Liver (tissue), 9 donors: ENCODE data around the gene ERCC6L. TPM values are rescaled to one million over a fixed set of nuclear protein-coding genes. Genes with fewer than 3 reads are reported as not detected.
A peak's percentile ranks its signal among the peaks of the same experiment; 100 is the strongest.

Experiments
- DNase-seq: peaks from one replicate; pipeline ENCODE4 v3.0.0-alpha.2; 2017; ENCODE audit warnings: low spot score
- H3K27ac ChIP-seq, 2 donors: one replicate each; pipeline ENCODE4 v1.7.0; 2013; ENCODE audit warnings: inconsistent platforms in 2 of 2, low read length in 2 of 2, control low read depth in 1 of 2, low read depth in 1 of 2, mild to moderate bottlenecking in 1 of 2
- H3K27me3 ChIP-seq, 4 donors: one replicate each; pipeline versions ENCODE4 v1.6.1 to v1.7.0; 2013; ENCODE audit warnings: low read length in 3 of 4, inconsistent platforms in 1 of 4, mild to moderate bottlenecking in 1 of 4, moderate library complexity in 1 of 4; ENCODE audit not compliant: control insufficient read depth in 4 of 4, insufficient read depth in 4 of 4
- H3K36me3 ChIP-seq, 4 donors: one replicate each; pipeline versions ENCODE4 v1.6.1 to v1.7.0; 2013; ENCODE audit warnings: low read length in 3 of 4, mild to moderate bottlenecking in 3 of 4, low read depth in 1 of 4, moderate library complexity in 1 of 4; ENCODE audit not compliant: control insufficient read depth in 4 of 4, insufficient read depth in 3 of 4
- H3K4me1 ChIP-seq, 4 donors: one replicate each; pipeline versions ENCODE4 v1.6.1 to v1.7.0; 2013; ENCODE audit warnings: low read length in 3 of 4, mild to moderate bottlenecking in 3 of 4, moderate library complexity in 1 of 4; ENCODE audit not compliant: control insufficient read depth in 4 of 4, insufficient read depth in 4 of 4
- H3K4me3 ChIP-seq, 3 donors: one replicate each; pipeline versions ENCODE4 v1.6.1 to v1.7.0; 2013; ENCODE audit warnings: low read length in 3 of 3, control low read depth in 1 of 3, low read depth in 1 of 3, mild to moderate bottlenecking in 1 of 3
- H3K9ac ChIP-seq, 2 donors: one replicate each; pipeline ENCODE4 v1.7.0; 2013; ENCODE audit warnings: low read length in 2 of 2, mild to moderate bottlenecking in 2 of 2, moderate library complexity in 2 of 2, control low read depth in 1 of 2, low read depth in 1 of 2
- H3K9me3 ChIP-seq, 4 donors: one replicate each; pipeline versions ENCODE4 v1.6.1 to v1.7.0; 2013; ENCODE audit warnings: low read length in 3 of 4; ENCODE audit not compliant: control insufficient read depth in 4 of 4
- CTCF ChIP-seq: fragments of 150-350 bp; IDR thresholded peaks from 2 replicates; pipeline ENCODE4 v1.5.1; 2017; ENCODE audit warnings: improper control_type of control experiment, low read depth, low read length; ENCODE audit not compliant: missing input control
- EGR1 ChIP-seq, 2 donors: IDR thresholded peaks; 2 replicates each; pipeline ENCODE4 v1.6.1; 2016 to 2018; ENCODE audit warnings: antibody characterized with exemption in 2 of 2, low read depth in 2 of 2
- FOXA1 ChIP-seq: IDR thresholded peaks from 2 replicates; pipeline ENCODE4 v1.6.1; 2016; ENCODE audit warnings: antibody characterized with exemption
- FOXA2 ChIP-seq: IDR thresholded peaks from 2 replicates; pipeline ENCODE4 v1.6.1; 2016; ENCODE audit warnings: antibody characterized with exemption
- GABPA ChIP-seq, 2 donors: IDR thresholded peaks in 1 of 2; conservative IDR thresholded peaks in 1 of 2; 2 replicates each; pipeline ENCODE4 v1.6.1; 2016; ENCODE audit warnings: antibody characterized with exemption in 2 of 2, mild to moderate bottlenecking in 1 of 2, moderate library complexity in 1 of 2
- HNF4A ChIP-seq, 2 donors: conservative IDR thresholded peaks; 2 replicates each; pipeline ENCODE4 v1.6.1; 2016; ENCODE audit warnings: antibody characterized with exemption in 2 of 2, mild to moderate bottlenecking in 2 of 2
- HNF4G ChIP-seq: IDR thresholded peaks from 2 replicates; pipeline ENCODE4 v1.6.1; 2016; ENCODE audit warnings: antibody characterized with exemption
- JUND ChIP-seq, 2 donors: IDR thresholded peaks; 2 replicates each; pipeline ENCODE4 v1.6.1; 2016; ENCODE audit warnings: antibody characterized with exemption in 2 of 2
- NR2F2 ChIP-seq: IDR thresholded peaks from 2 replicates; pipeline ENCODE4 v1.6.1; 2016; ENCODE audit warnings: antibody characterized with exemption
- RAD21 ChIP-seq, 2 donors: IDR thresholded peaks; 2 replicates each; pipeline ENCODE4 v1.6.1; 2016; ENCODE audit warnings: antibody characterized with exemption in 2 of 2, mild to moderate bottlenecking in 2 of 2
- RXRA ChIP-seq, 2 donors: IDR thresholded peaks; 2 replicates each; pipeline ENCODE4 v1.6.1; 2017 to 2018; ENCODE audit warnings: antibody characterized with exemption in 2 of 2, mild to moderate bottlenecking in 1 of 2
- SP1 ChIP-seq: IDR thresholded peaks from 2 replicates; pipeline ENCODE4 v1.6.1; 2018; ENCODE audit warnings: antibody characterized with exemption, mild to moderate bottlenecking
- TAF1 ChIP-seq: conservative IDR thresholded peaks from 2 replicates; pipeline ENCODE4 v1.6.1; 2016; ENCODE audit warnings: antibody characterized with exemption, mild to moderate bottlenecking
- YY1 ChIP-seq: IDR thresholded peaks from 2 replicates; pipeline ENCODE4 v1.6.1; 2016; ENCODE audit warnings: antibody characterized with exemption, mild to moderate bottlenecking
- ZBTB33 ChIP-seq: IDR thresholded peaks from 2 replicates; pipeline ENCODE4 v1.6.1; 2016; ENCODE audit warnings: antibody characterized with exemption
- WGBS: extraction: QIAGEN DNeasy Blood & Tissue Kit; methylation state at CpG from one replicate; pipeline ENCODE4 v1.1.7; 2013; 5-methylcytosine and 5-hydroxymethylcytosine counted together
- polyA plus RNA-seq, 2 donors: library from polyadenylated mRNA; stranded (reverse) in 1 of 2; unstranded in 1 of 2; fragments of 200-250 nt in 1 of 2; fragments of >200 nt in 1 of 2; fragmentation: Nextera tagmentation in 1 of 2; extraction: Ambion mirVana in 1 of 2; gene quantifications; one replicate each; pipeline versions ENCODE4 v1.2.1 to v1.2.3, GENCODE V29; 2013 to 2015
- total RNA-seq, 2 donors: library from RNA; depleted of rRNA; stranded (reverse); fragments of >200 nt; gene quantifications; one replicate each; pipeline ENCODE4 v1.2.3, GENCODE V29; 2014
- TF ChIP-seq, protein P1 (sequence below): IDR thresholded peaks from 2 replicates; pipeline ENCODE4 v1.6.1; 2016; ENCODE audit warnings: antibody characterized with exemption, mild to moderate bottlenecking
- TF ChIP-seq, protein P2 (sequence below): IDR thresholded peaks from 2 replicates; pipeline ENCODE4 v1.6.1; 2016; ENCODE audit warnings: antibody characterized with exemption
- TF ChIP-seq, protein P3 (sequence below): IDR thresholded peaks from 2 replicates; pipeline ENCODE4 v1.6.1; 2016; ENCODE audit warnings: antibody characterized with exemption
- donor health status: healthy.
- donor health status: healthy.
- donor health status: healthy.
- donor health status: healthy.
- donor health status: healthy.

ERCC6L gene
- total and polyA plus RNA-seq, 4 donors: 0.17 to 4.7 (median 0.29) TPM; not detected in 1

DNA sequence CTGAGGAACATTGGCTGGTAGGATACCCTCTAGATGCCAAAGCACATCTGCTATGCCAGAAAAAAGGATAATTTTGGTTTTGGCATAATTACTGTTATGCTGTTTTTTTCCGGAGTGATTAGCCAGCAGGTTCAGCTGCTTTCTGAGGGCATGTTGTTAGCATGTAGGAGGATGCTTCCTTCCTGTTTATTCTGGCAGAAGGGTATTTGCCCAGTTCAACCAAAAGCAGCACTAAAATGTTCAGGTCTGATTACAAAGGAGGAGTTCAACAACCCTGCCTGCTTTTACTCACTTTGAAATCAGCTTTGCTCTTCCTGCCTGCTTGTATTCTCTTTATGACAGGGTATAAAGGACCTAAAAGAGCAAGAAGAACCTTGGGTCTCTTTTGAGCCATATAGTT is 21.9 kb downstream of the ERCC6L start:
- TF ChIP-seq HNF4A (conservative IDR thresholded peaks at IDR 0.05): peak in 1 of 2 donors; percentile 5
- no peak for TF ChIP-seq EGR1 (IDR thresholded peaks at IDR 0.05; ENCODE audit: low read depth in 2 of 2)
- peak in 1 of 2 donors; percentile 46 for TF ChIP-seq RXRA (IDR thresholded peaks at IDR 0.05)

DNA sequence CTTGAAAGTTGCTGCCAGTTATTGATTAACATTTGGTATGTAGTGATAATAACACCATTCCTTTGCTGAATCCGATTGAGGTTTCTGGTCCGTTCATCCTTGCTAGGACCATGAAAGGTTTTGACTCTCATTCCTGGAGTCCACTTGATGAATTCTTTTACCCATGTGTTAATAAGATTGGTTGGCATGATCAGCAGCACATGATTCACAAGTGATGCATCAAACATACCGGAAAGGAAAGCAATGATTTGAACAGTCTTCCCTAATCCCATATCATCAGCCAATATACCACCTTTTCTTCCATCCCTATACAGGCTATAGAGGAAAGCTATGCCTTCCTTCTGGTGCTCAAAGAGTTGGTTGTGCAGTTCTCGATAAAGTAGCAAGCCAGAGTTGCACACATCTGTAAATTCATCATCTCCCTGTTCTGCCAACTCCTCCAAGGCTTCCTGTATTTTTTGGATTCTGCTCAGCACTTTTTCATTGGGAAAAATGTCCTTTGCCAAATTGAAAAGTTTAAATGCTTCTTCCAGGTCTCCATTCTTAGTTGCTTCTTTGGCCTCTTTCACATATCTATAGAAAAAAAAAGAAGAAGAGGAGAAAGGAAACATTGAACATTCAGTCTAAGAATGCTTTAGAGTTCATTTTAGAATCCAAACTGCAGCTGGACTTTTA is 30.6 kb downstream of the ERCC6L start:
- TF ChIP-seq HNF4A (conservative IDR thresholded peaks at IDR 0.05) (no peak), SP1 (no peak)
- H3K36me3 ChIP-seq: peaks cover 0 to 2% (median under 1%) of the 10 kb centered on the region in 4 donors
- H3K9ac ChIP-seq: no peak overlapping the region
- no peak for DNase-seq
- H3K4me3 ChIP-seq: no peak overlapping the region
- H3K9me3 ChIP-seq: no peaks in the 10 kb centered on the region
- no peaks in the 10 kb centered on the region for H3K27me3 ChIP-seq
- 90% methylated on average over 4 of the region's 4 CpGs for WGBS
- no peaks in the 10 kb centered on the region for H3K4me1 ChIP-seq
- H3K27ac ChIP-seq: no peak overlapping the region

More for the DNA sequence above, 21.9 kb downstream of the ERCC6L start:
- Histone ChIP-seq H3K27ac (no peak overlapping the region), H3K27me3 (no peaks in the 10 kb centered on the region), H3K4me1 (peaks cover 0 to 4% (median 3%) of the 10 kb centered on the region in 4 donors), H3K36me3 (no peaks in the 10 kb centered on the region), H3K9me3 (no peaks in the 10 kb centered on the region), H3K9ac (no peak overlapping the region), H3K4me3 (no peak overlapping the region)
- no peak for DNase-seq
- WGBS: 16% methylated on average over 1 of the region's 1 CpG

DNA sequence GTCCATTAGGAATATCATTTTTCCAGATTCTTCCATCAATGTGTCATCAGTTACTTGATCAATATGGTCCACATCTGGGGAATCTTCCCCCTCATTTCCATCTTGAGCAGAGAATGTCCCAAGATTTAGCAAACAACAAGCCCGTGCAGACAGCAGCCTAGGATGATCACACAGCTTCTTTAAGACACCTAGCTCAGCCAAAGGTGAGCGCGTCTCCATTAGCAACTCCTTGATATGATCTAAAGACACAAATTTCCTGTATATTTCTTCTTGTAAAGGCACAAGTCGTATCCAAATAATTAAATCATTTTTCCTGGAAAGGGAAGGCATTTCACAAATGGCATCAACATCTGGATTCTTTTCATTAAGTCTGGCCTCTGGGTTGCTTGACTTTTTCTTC is 31.5 kb downstream of the ERCC6L start:
- 99% methylated on average over 4 of the region's 4 CpGs for WGBS
- no peak overlapping the region for H3K4me3 ChIP-seq
- peaks cover 0 to 2% (median 2%) of the 10 kb centered on the region in 4 donors for H3K36me3 ChIP-seq
- H3K27me3 ChIP-seq: no peaks in the 10 kb centered on the region
- H3K9me3 ChIP-seq: no peaks in the 10 kb centered on the region
- no peak overlapping the region for H3K9ac ChIP-seq
- TF ChIP-seq JUND (IDR thresholded peaks at IDR 0.05) (no peak), NR2F2 (no peak), ZBTB33 (no peak), FOXA2 (no peak), HNF4G (no peak), EGR1 (IDR thresholded peaks at IDR 0.05; ENCODE audit: low read depth in 2 of 2) (no peak), HNF4A (conservative IDR thresholded peaks at IDR 0.05) (no peak), SP1 (no peak), RXRA (IDR thresholded peaks at IDR 0.05) (no peak), YY1 (no peak), FOXA1 (no peak), CTCF (no peak), TAF1 (no peak), GABPA (IDR thresholded peaks at IDR 0.05 in 1 of 2, conservative IDR thresholded peaks at IDR 0.05 in 1 of 2) (no peak), RAD21 (IDR thresholded peaks at IDR 0.05) (no peak)
- TF ChIP-seq, protein P1, sequence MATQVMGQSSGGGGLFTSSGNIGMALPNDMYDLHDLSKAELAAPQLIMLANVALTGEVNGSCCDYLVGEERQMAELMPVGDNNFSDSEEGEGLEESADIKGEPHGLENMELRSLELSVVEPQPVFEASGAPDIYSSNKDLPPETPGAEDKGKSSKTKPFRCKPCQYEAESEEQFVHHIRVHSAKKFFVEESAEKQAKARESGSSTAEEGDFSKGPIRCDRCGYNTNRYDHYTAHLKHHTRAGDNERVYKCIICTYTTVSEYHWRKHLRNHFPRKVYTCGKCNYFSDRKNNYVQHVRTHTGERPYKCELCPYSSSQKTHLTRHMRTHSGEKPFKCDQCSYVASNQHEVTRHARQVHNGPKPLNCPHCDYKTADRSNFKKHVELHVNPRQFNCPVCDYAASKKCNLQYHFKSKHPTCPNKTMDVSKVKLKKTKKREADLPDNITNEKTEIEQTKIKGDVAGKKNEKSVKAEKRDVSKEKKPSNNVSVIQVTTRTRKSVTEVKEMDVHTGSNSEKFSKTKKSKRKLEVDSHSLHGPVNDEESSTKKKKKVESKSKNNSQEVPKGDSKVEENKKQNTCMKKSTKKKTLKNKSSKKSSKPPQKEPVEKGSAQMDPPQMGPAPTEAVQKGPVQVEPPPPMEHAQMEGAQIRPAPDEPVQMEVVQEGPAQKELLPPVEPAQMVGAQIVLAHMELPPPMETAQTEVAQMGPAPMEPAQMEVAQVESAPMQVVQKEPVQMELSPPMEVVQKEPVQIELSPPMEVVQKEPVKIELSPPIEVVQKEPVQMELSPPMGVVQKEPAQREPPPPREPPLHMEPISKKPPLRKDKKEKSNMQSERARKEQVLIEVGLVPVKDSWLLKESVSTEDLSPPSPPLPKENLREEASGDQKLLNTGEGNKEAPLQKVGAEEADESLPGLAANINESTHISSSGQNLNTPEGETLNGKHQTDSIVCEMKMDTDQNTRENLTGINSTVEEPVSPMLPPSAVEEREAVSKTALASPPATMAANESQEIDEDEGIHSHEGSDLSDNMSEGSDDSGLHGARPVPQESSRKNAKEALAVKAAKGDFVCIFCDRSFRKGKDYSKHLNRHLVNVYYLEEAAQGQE: no peak
- TF ChIP-seq, protein P2, sequence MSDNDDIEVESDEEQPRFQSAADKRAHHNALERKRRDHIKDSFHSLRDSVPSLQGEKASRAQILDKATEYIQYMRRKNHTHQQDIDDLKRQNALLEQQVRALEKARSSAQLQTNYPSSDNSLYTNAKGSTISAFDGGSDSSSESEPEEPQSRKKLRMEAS: no peak
- TF ChIP-seq, protein P3, sequence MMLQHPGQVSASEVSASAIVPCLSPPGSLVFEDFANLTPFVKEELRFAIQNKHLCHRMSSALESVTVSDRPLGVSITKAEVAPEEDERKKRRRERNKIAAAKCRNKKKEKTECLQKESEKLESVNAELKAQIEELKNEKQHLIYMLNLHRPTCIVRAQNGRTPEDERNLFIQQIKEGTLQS: no peak
- no peak overlapping the region for H3K27ac ChIP-seq
- DNase-seq: no peak
- H3K4me1 ChIP-seq: no peaks in the 10 kb centered on the region
